Large intestine (tissue), 3 donors: Measurements from ENCODE around the gene POLD1. TPM values are rescaled to one million over a fixed set of nuclear protein-coding genes. Genes with fewer than 3 reads are reported as not detected.

ENCODE experiments used
- DNase-seq, 2 donors: peaks; one replicate each; pipeline versions ENCODE4 v3.0.0 to v3.0.0-alpha.2; 2013
- H3K27ac ChIP-seq: one replicate; pipeline ENCODE4 v1.5.1; 2013; ENCODE audit warnings: low read length
- H3K27me3 ChIP-seq: 2 replicates; pipeline ENCODE4 v1.6.1; 2013; ENCODE audit warnings: low read length; ENCODE audit not compliant: control insufficient read depth, insufficient read depth
- H3K36me3 ChIP-seq: 2 replicates; pipeline ENCODE4 v1.6.1; 2013; ENCODE audit warnings: low read length; ENCODE audit not compliant: control insufficient read depth, insufficient read depth
- H3K4me1 ChIP-seq: one replicate; pipeline ENCODE4 v1.6.1; 2013; ENCODE audit warnings: low read length; ENCODE audit not compliant: control insufficient read depth, insufficient read depth
- H3K4me3 ChIP-seq: one replicate; pipeline ENCODE4 v1.5.1; 2013; ENCODE audit warnings: low read length
- H3K9me3 ChIP-seq: one replicate; pipeline ENCODE4 v1.6.1; 2013; ENCODE audit warnings: mild to moderate bottlenecking, low read depth, low read length, moderate library complexity; ENCODE audit not compliant: control insufficient read depth
- WGBS: methylation state at CpG from one replicate; pipeline ENCODE4 v1.1.5; 2013; ENCODE audit warnings: low lambda C conversion rate; ENCODE audit not compliant: insufficient coverage; 5-methylcytosine and 5-hydroxymethylcytosine counted together
- polyA plus RNA-seq: library from polyadenylated mRNA; unstranded; fragments of 120-200 nt; gene quantifications from one replicate; pipeline ENCODE4 v1.2.1, GENCODE V29; 2013

The POLD1 gene
- polyA plus RNA-seq, 1 donor = 26.1 TPM

GRCh38 chr19:50444059-50444458, 59.9 kb downstream of the POLD1 start:
- H3K36me3 ChIP-seq = no peaks in the 10 kb centered on the region
- H3K4me1 ChIP-seq = no peaks in the 10 kb centered on the region
- 100% methylated on average over 1 of the region's 1 CpG for WGBS
- no peak overlapping the region for H3K27ac ChIP-seq
- H3K9me3 ChIP-seq = no peaks in the 10 kb centered on the region
- no peak for DNase-seq
- no peaks in the 10 kb centered on the region for H3K27me3 ChIP-seq
- no peak overlapping the region for H3K4me3 ChIP-seq

- Histone ChIP-seq H3K4me3 (no peak overlapping the region), H3K27me3 (peaks cover 6% of the 10 kb centered on the region), H3K27ac (no peak overlapping the region), H3K9me3 (no peaks in the 10 kb centered on the region), H3K36me3 (no peaks in the 10 kb centered on the region), H3K4me1 (no peaks in the 10 kb centered on the region)
- no peak for DNase-seq
- no CpG with 5 or more reads among the region's 5 CpGs for WGBS
These were observed 62.9 kb downstream of the POLD1 start for GRCh38 chr19:50447053-50447452.

- no peak for DNase-seq
- no peaks in the 10 kb centered on the region for H3K4me1 ChIP-seq
- H3K4me3 ChIP-seq = no peak overlapping the region
- no peaks in the 10 kb centered on the region for H3K9me3 ChIP-seq
- WGBS = 94% methylated on average over 5 of the region's 10 CpGs
- H3K36me3 ChIP-seq = no peaks in the 10 kb centered on the region
- H3K27ac ChIP-seq = no peak overlapping the region
- peaks cover 6% of the 10 kb centered on the region for H3K27me3 ChIP-seq
These were observed 63.6 kb downstream of the POLD1 start for GRCh38 chr19:50447750-50448149.

- Histone ChIP-seq H3K4me1 (no peaks in the 10 kb centered on the region), H3K36me3 (no peaks in the 10 kb centered on the region), H3K27ac (no peak overlapping the region), H3K9me3 (no peaks in the 10 kb centered on the region), H3K4me3 (no peak overlapping the region), H3K27me3 (peaks cover 6% of the 10 kb centered on the region)
- no peak for DNase-seq
- no CpG with 5 or more reads among the region's 14 CpGs for WGBS
These were observed 65.2 kb downstream of the POLD1 start for GRCh38 chr19:50449236-50449899.

- peaks cover 6% of the 10 kb centered on the region for H3K27me3 ChIP-seq
- no peak overlapping the region for H3K27ac ChIP-seq
- no peak for DNase-seq
- H3K36me3 ChIP-seq = no peaks in the 10 kb centered on the region
- H3K4me1 ChIP-seq = no peaks in the 10 kb centered on the region
- WGBS = no CpG with 5 or more reads among the region's 30 CpGs
- H3K9me3 ChIP-seq = no peaks in the 10 kb centered on the region
- no peak overlapping the region for H3K4me3 ChIP-seq
These were observed 66.4 kb downstream of the POLD1 start for GRCh38 chr19:50450369-50451222.

GRCh38 chr19:50451223-50451534, 67.0 kb downstream of the POLD1 start:
- no peak for DNase-seq
- H3K9me3 ChIP-seq = no peaks in the 10 kb centered on the region
- no CpG with 5 or more reads among the region's 13 CpGs for WGBS
- H3K36me3 ChIP-seq = no peaks in the 10 kb centered on the region
- peaks cover 6% of the 10 kb centered on the region for H3K27me3 ChIP-seq
- H3K27ac ChIP-seq = no peak overlapping the region
- H3K4me3 ChIP-seq = no peak overlapping the region
- no peaks in the 10 kb centered on the region for H3K4me1 ChIP-seq

GRCh38 chr19:50453243-50453642, 69.1 kb downstream of the POLD1 start:
- peaks cover 13% of the 10 kb centered on the region for H3K27me3 ChIP-seq
- H3K36me3 ChIP-seq = no peaks in the 10 kb centered on the region
- no peaks in the 10 kb centered on the region for H3K9me3 ChIP-seq
- H3K27ac ChIP-seq = no peak overlapping the region
- no peaks in the 10 kb centered on the region for H3K4me1 ChIP-seq
- no peak for DNase-seq
- WGBS = no CpG with 5 or more reads among the region's 3 CpGs
- H3K4me3 ChIP-seq = no peak overlapping the region

GRCh38 chr19:50455992-50456391, 71.8 kb downstream of the POLD1 start:
- H3K4me1 ChIP-seq = no peaks in the 10 kb centered on the region
- no peaks in the 10 kb centered on the region for H3K36me3 ChIP-seq
- DNase-seq = no peak
- no peak overlapping the region for H3K4me3 ChIP-seq
- no peak overlapping the region for H3K27ac ChIP-seq
- no peaks in the 10 kb centered on the region for H3K9me3 ChIP-seq
- 90% methylated on average over 2 of the region's 2 CpGs for WGBS
- H3K27me3 ChIP-seq = peaks cover 30% of the 10 kb centered on the region

- Histone ChIP-seq H3K36me3 (no peaks in the 10 kb centered on the region), H3K4me1 (no peaks in the 10 kb centered on the region), H3K9me3 (no peaks in the 10 kb centered on the region), H3K27me3 (peaks cover 29% of the 10 kb centered on the region), H3K27ac (no peak overlapping the region), H3K4me3 (no peak overlapping the region)
- DNase-seq = no peak
- WGBS = no CpG with 5 or more reads among the region's 5 CpGs
These were observed 73.2 kb downstream of the POLD1 start for GRCh38 chr19:50457300-50457699.

- Histone ChIP-seq H3K4me3 (no peak overlapping the region), H3K4me1 (no peaks in the 10 kb centered on the region), H3K27ac (no peak overlapping the region), H3K36me3 (no peaks in the 10 kb centered on the region), H3K27me3 (peaks cover 29% of the 10 kb centered on the region), H3K9me3 (no peaks in the 10 kb centered on the region)
- DNase-seq = no peak
- no CpG with 5 or more reads among the region's 50 CpGs for WGBS
These were observed 74.4 kb downstream of the POLD1 start for GRCh38 chr19:50458396-50459066.
